ENCODE data around the gene PUM2.

The PUM2 gene

DNA sequence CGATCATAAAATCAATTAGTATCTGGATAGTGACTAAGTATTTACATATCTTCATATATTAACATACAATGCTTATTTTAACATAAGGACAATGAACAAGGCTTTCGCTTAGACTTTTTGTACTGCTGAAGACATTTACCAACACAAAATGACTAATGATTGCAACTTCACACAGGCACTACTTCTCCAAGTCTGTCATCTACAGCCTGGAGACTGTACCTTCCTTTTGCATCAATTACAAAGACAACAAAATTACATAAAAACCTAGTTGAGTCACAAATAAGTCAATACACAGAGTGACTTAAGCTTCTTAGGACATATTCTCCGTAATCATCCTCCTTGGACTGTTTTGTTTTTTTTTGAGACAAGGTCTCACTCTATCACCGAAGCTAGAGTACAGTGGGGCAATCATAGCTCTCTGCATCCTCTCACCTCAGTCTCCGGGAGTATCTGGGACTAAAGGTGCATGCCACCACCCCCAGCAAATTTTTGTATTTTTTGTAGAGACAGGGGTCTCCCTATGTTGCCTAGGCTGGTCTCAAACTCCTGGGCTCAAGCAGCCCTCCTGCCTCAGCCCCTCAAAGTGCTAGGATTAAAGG lies 15.9 kb downstream of the PUM2 start:
- no peak for DNase-seq

DNA sequence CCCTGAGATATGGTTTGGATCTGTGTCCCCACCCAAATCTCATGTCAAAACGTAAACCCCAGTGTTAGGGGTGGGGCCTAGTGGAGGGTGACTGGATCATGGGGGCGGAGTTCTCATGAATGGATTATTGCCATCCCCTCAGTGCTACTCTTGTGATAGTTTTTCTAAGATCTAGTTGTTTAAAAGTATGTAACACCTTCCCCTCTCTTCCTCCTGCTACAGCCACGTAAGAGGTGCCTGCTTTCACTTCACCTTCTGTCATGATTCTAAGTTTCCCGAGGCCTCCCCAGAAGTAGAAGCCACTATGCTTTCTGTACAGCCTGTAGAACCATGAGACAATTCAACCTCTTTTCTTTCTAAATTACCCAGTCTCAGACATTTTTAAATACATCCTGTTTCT lies 16.9 kb downstream of the PUM2 start:
- no peak for DNase-seq

DNA sequence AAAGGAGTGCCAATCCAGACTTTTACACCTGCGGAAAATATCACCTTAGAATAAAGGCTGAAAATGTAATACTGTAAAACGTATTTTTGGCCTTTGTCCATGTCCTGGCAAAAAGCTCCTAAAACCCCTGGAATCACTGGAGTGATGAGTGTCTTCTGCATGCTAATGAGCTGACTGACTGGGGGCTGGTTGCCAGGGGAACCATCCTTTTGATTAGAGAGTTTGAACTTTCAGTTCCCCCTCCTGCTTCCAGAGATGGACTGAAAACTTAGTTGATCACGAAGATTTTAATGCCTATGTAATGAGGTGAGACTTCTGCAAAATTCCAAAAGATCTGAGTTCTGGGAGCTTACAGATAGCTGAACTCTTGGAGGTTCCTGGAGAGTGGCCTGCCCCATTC lies 20.5 kb downstream of the PUM2 start:
- DNase-seq, result no peak

DNA sequence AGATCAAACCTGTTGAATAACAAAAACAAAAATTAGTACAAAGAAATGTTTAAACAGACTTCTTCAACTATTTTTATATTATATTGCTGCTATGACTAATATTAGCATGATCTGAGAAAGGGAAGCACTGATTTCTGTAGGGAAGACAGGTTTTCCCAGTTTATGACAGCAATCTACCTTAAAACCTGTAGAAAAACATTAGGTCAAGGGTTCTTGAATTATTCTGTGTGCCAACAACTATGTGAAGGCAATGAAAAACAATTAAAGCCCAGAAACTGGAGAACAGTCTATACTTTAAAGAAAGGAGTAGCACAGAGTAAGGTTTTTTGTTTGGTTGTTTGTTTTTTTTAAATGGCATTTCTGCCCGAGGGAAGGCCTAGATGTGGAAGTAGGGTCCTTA lies 23.3 kb downstream of the PUM2 start:
- no peak for DNase-seq

DNA sequence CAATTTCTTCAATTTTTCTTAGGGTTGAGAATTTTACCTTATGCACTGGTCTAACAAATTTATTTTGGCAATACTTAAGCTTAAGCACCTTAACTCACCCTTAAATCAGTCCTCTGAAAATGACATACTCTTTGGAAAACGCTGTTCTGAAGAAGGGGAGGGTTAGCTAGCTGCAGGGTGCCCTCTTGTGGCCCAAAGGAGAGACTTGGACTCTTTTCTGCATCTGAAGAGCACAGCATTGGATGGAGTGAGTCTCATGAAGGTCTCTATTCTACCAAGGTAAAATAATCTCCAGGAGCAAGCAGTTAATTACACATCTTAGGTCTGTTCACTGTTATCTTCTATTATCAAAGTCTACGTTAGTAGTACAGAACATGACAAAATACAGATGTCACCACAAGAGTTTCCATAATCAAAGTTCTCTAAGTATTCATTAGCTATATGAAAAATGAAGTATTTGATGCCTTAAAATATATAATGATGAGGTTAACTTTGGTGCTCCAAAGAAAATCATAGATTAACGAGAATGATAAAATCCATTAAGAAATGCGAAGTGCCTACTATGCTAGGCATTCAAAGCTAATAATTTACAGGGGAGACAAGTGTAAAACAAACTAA lies 24.4 kb downstream of the PUM2 start:
- DNase-seq, result peak; percentile 73

DNA sequence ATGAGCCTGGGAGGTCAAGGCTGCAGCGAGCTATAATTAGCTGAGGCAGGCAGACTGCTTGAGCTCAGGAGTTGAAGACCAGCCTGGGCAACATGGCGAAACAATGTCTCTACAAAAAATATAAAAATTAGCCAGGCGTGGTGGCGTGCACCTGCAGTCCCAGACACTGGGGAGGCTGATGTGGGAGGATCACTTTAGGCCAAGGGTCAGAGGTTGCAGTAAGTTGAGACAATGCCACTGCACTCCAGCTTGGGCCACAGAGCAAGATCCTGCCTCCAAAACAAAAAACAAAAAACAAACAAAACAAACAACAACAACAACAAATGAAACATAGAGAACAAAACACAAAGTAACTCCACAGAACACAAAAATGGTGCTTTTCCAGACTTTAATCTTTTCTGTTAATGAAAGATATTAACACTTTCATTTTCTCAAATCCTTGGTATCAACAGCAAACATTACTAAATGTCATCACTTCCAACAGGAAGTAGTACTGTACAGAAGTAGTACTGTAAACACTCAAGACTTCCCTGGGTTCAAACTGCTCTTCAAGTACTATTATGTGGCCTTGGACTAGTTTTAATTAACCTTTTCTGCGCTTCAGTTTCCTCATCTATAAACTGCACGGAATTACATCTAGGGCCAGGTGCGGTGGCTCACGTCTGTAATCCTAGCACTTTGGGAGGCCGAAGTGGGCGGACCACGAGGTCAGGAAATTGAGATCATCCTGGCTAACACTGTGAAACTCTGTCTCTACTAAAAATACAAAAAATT lies 27.9 kb downstream of the PUM2 start:
- DNase-seq, result no peak

DNA sequence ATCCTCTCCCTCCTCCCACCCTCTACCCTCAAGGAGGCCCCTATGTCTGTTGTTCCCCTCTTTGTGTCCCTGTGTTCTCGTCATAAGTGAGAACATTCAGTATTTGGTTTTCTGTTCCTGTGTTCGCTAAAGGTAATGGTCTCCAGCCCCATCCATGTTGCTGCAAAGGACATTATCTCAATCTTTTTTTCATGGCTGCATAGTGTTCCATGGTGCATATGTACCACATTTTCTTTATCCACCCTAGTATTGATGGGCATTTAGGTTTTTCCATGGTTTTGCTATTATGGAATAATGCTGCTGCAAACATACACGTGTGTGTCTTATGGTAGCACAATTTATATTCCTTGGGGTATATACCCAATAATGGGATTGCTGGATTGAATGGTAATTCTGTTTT lies 33.0 kb downstream of the PUM2 start:
- no peak for DNase-seq

DNA sequence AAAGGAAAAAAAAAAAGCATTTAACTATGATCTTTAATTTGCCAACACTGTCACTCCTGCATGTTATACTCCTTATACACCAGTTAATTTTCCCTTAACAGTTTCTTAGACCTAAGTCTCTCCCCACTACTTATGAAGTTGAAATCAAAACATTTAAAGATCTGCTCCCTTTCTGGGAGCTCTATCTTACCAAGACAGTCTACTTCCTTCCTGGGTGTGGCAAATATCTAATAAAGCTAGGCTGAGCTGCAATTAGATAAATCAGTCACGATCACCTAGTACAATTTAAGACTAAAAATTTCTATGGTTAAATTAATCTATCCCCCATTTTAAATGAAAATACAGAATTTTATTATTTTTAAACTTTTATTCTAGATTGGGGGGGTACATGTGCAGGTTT lies 33.4 kb downstream of the PUM2 start:
- no peak for DNase-seq

DNA sequence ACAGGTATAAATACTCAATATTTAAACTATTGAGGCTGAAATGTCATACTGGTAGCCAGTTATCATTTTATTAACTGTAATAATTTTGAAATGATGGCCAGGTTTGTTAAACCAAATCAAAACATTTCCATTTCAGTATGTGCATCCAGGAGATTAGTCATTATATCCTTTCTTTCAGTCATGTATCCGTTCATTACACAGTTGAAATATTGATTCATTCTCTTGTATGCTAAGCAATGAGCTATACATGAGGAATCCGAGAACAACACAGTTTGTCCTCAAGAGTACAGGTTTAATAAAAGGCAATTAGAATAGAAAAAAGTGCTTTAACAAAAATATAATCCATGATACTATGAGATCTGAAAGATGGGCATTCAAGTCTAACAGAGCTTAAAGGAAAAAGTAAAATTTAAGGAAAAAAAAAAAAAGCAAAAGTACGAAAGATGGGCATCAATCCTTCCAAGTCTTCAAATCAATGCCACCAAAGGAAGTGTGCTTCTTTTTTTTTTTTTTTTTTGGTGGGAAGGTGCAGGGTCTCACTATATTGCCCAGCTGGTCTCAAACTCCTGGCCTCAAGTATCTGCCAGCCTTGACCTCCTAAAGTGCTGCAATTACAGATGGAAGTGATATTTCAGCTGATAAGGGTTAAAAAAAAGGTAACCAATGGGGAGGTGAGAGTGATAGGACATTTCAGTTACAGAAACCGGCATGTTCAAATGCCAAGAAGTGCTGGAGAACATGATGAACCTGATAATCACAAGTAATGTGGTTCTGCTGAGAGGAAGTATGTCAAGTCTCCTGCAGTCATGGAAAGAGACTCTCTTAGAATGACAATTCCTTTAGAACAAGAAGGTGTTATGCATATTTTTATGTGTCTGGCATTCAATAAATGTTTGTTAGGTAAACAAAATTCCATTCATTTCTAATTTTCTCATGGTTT lies 35.8 kb downstream of the PUM2 start:
- DNase-seq, result peak; percentile 37

DNA sequence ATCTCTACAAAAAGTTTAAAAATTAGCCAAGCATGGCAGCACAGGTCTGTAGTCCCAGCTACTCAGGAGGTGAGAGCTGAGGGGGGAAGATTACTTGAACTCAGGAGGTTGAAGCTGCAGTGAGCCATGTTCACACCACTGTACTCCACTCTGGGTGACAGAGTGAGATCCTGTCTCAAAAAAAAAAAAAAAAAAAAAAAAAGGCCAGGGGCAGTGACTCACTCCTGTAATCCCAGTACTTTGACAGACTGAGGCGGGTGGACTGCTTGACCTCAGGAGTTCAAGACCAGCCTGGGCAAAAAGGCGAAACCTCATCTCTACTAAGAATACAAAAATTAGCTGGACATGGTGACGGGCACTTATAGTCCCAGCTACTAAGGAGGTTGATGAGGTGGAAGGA lies 37.0 kb downstream of the PUM2 start:
- no peak for DNase-seq

DNA sequence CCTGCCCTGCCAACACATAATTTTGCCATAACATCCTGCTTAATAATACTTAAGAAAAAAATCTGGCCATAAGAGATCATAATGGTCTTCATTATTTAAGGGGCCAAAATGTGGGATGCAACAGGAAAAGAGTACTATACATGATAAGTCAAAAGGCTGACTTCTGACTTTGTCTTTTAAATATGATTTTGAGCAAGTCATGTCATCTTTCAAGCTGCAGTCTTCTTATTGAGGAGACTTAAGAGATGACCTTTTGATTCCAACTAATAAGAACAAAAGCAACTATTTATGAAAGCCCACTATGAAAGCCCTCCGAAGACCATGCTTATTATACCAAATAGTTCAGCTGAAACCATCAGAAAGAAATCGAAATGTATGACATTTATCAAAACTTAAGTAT lies 41.6 kb downstream of the PUM2 start:
- no peak for DNase-seq

DNA sequence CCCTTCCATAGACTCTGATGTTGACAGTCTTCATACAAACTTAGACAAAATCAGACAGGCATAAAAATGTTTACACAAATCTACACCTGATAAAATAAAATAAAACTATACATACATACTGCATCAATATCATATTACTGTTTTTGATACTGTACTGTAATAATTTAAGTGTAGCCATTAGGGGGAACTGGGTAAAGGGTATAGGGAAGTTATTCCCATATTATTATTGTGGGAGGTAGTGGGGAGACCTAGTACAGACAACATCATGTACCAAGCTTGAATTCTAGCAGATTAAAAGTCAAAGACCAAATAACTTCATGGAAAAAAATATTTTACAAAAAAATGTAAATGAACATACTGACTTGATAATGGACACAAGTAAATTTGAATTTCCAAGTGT lies 43.3 kb downstream of the PUM2 start:
- no peak for DNase-seq

DNA sequence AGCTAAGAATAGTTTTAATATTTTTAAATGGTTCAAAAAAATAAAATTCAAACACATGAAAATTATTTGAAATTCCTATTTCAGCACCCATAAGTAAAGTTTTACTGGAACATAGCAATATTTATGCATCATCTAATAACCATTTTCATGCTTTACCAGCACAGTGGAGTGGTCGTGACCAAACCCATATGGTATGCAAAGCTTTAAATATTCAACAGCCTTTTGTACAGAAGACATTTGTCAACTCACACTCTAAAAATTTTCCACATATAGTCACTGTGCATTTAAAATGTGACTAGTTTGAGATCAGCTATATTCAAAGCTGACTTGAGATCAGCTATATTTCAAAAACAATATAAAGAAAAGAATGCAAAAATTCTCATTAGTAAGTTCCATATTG lies 46.2 kb downstream of the PUM2 start:
- no peak for DNase-seq

DNA sequence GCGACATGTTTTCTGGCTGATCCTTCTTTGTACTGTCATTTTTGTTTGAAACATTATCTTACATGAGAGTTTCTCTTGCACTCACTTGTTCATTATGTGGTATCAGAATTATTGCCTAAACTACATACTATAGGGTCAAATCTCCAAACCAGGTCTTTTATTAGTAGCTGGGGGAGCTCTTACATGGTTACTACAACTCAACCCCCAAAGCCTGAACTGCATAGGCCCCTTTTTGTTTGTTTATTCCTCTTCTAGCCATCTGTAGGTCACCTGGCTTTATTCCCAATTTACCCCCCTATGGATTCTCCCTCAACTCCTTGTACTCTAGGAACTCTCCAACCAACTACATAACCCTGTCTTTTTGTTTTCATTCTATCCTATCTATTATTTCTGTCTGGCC lies 46.7 kb downstream of the PUM2 start:
- DNase-seq, result no peak

DNA sequence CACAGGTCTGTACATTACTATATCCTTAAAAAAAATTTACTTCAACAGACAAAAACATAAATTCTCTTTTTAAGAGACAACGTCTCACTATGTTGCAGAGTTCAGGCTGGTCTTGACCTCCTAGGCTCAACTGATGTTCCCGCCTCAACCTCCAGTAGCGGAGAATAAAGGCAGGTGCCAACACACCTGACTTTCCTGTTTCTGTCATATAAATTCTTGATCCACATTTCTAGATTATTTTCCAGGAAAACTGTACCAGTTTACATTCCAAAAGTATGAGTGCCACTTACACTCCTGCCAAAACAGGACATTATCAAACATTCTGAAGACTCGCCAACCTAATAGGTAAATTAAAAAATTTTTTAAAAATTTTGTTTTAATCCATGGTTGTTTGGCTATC lies 48.6 kb downstream of the PUM2 start:
- no peak for DNase-seq

DNA sequence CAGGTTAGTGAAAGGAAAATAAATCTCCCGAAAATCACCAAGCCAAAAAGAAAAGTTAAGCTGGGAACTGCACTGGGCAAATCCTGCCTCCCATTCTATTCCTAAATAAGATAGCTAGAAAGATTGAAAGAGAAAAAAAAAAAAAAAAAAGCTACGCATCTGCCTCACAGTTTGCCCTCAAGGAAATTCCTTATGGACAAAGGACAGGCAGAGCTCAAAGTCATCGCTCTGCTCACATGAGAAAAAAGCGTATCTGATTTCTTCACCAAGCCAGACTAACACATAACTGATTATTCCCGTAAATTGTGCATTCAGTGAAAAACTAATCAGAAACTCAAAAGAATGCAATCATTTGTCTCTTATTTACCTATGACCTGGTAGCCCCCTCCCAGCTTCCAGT lies 50.0 kb downstream of the PUM2 start:
- no peak for DNase-seq

DNA sequence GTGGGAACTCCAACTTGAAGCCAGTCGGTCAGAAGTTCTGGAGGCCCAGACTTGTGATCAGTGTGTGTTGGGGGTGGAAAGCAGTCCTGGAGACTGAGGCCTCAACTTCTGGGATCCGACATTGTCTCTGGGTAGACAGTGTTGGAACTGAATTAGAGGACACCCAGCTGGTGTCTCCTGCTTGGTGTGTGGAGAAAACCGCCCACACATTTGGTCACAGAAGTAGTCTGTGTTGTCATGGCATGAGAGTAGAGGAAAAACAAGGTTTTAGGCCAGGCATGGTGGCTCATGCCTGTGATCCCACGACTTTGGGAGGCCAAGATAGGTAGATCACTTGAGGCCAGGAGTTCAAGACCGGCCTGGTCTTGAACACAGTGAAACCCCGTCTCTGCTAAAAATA lies 51.5 kb downstream of the PUM2 start:
- no peak for DNase-seq

DNA sequence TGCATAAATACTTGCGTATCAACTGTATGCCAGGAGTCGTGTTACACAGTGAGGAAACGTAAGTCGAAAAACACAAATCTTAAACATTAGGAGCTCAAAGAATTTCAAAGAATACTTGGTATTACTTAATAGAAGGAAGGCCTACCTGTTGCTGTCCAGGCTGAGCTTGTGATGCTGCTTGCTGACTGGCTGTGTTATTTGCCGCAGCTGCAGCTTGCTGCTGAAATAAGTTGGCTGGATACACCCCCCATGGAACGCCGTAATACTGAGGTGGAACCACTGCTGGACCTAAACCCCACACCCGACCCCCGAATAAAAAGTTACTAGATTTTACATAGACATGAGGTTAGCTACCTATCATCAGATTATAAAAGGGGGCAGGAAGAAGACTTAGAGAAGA lies 56.4 kb downstream of the PUM2 start:
- DNase-seq, result no peak

DNA sequence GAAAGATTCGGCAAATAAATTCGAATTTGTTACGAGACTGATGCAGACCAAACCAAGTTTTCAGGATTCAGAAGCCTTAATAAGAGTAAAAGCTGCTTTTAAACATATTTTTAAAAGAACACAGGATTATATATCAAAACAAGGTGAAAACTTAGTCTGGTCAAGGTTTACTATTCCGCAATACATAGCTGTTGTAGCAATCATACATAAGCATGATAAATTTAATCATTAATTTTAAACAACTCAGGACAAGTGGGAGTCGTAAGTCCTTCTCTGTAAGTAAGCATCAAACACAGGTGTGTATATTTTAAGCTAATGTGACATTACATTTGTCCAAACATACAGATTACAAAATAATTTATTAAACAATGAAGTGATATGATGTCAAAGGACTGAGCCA lies 57.7 kb downstream of the PUM2 start:
- no peak for DNase-seq

DNA sequence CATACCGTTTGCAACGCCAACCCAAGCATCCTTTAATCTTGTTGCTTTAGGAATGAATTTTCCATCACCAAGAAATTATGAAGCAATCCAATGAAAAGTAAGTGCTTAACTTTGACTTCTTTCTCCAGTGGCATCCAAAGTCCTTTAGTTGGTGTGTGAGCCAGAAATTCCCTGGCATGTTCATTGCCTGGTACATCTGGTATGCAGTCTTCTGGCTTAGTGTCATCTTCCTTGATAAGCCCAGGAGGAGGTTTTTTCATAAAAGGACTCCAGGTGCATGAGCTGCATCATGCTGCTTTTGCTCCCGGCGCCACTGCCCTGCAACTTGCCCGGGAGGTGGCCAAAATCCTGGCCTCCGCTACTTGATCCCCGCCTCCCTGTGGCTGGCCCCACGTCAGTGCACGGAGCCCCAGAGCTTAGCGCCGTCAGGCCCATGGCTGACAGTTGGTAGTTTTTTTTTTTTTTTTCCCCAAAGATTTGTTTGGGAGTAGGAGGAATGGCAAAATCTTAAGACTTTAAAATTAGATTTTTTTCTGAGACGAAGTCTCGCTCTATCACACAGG lies 58.7 kb downstream of the PUM2 start:
- no peak for DNase-seq

DNA sequence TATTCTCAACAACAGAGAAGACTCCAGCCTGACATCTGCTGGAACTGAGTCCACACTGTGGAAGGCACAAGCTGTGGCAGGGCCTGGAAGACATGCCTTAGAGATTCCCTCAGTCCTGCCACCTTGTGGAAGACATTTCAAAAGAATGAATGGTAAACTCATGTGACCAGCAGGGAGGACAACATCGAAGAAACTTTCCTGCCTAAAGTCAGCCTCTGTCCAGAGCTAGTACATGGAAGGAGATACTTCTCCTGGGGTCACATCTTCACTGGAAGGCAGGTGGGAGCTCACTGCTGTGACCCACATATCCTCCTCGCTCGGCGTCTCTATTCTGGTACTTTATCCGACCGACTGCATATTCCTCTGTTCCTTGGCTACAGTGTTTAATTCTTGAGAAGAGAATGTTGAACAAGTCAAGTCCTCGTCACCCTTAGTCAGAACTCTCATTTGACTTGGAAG lies 59.5 kb downstream of the PUM2 start:
- DNase-seq, result peak; percentile 84

DNA sequence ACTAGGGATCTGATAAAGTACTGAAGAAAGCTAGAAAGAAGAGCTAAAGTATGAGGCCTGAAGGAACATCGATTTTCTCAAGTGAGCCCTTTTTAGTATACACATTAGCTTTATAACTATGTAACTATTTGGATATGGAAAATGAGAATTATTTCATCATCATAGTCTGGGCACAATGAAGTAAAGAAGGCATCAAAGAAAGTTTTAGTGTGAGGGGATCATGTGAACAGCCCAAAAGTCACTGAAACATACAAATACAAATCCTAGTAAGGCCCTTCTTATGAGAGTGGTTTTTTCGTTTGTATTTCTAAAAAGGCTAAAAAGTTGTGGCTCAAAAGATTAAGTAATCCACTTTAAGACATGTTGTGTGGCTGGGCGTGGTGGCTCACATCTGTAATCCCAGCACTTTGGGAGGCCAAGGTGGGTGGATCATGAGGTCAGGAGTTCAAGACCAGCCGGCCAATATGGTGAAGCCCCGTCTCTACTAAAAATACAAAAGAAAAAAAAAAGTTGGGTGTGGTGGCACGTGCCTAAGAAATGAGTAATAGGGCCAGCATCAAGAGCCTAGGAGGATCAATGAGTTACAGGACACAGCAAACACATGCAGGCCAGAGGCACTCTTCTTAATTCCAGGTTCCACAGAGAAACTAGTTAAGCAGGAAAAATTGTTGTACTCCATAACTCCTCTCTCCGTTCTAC lies 61.9 kb downstream of the PUM2 start:
- no peak for DNase-seq
